Tibial nerve (tissue), 4 donors: ENCODE data around the gene B4GALT2. TPM values are rescaled to one million over a fixed set of nuclear protein-coding genes. Genes with fewer than 3 reads are reported as not detected.

Experiments
- DNase-seq, 2 donors: peaks; one replicate each; pipeline ENCODE4 v3.0.0-alpha.2; 2019; ENCODE audit warnings: low spot score in 2 of 2
- H3K27ac ChIP-seq, 4 donors: fragments of 200-600 bp; sonication (generic) in 3 of 4; one replicate each; pipeline ENCODE4 v1.5.1; 2017 to 2019; ENCODE audit warnings: mild to moderate bottlenecking in 1 of 4
- H3K27me3 ChIP-seq, 2 donors: fragments of 200-600 bp; sonication (generic) in 1 of 2; one replicate each; pipeline versions ENCODE4 v1.5.1 to v1.6.0; 2017 to 2019
- H3K36me3 ChIP-seq, 3 donors: fragments of 200-600 bp; sonication (generic); one replicate each; pipeline ENCODE4 v1.5.1; 2018 to 2019
- H3K4me1 ChIP-seq, 4 donors: fragments of 200-600 bp; sonication (generic) in 3 of 4; one replicate each; pipeline ENCODE4 v1.5.1; 2017 to 2019
- H3K4me3 ChIP-seq, 4 donors: fragments of 200-600 bp; sonication (generic) in 3 of 4; one replicate each; pipeline ENCODE4 v1.5.1; 2017 to 2019; ENCODE audit warnings: mild to moderate bottlenecking in 1 of 4, moderate library complexity in 1 of 4
- H3K9me3 ChIP-seq, 4 donors: fragments of 200-600 bp; sonication (generic) in 3 of 4; one replicate each; pipeline ENCODE4 v1.5.1; 2017 to 2019
- EP300 ChIP-seq, 2 donors: sonication (generic); formaldehyde crosslinking; IDR thresholded peaks; one replicate each; pipeline ENCODE4 v1.6.1; 2017; ENCODE audit warnings: antibody characterized with exemption in 2 of 2, mild to moderate bottlenecking in 1 of 2
- POLR2A ChIP-seq, 2 donors: fragments of 450-650 bp; IDR thresholded peaks; one replicate each; pipeline ENCODE4 v1.6.1; 2017; ENCODE audit warnings: antibody characterized with exemption in 2 of 2, mild to moderate bottlenecking in 2 of 2, moderate library complexity in 2 of 2
- whole genome bisulfite sequencing, 2 donors: methylation state at CpG; one replicate each; pipeline ENCODE4 v1.1.5; 2018; 5-methylcytosine and 5-hydroxymethylcytosine counted together
- total RNA-seq, 4 donors: library from RNA; depleted of rRNA; stranded (reverse); fragments of >200 nt; gene quantifications; one replicate each; pipeline ENCODE4 v1.1.0, GENCODE V29; 2016
- TF ChIP-seq, protein P1 (sequence below), 5 experiments: fragments of 200-600 bp in 3 of 5; fragments of 450-650 bp in 2 of 5; sonication (generic) in 3 of 5; IDR thresholded peaks; one replicate each; pipeline ENCODE4 v1.5.1; 2016 to 2019; ENCODE audit warnings: antibody characterized with exemption in 5 of 5, mild to moderate bottlenecking in 3 of 5, moderate library complexity in 2 of 5

B4GALT2 gene
- total RNA-seq, 4 donors from 2014 or later, result 15.5 to 49.8 (median 21.1) TPM

GRCh38 chr1:43974443-43975248, 4.4 kb upstream of the B4GALT2 start, which contains the start of gene ATP6V0B:
ATP6V0B (plus strand) TSS chr1:43974960; CDS start chr1:43975041, 81 bp downstream.
- WGBS, 2 donors, result 0% methylated on average over 54 to 59 of the region's 93 CpGs
- H3K4me3 ChIP-seq, result peak within 1 kb of the TSS; percentile 72 to 91 (median 82)
- peak; percentile 96 to 97 for DNase-seq
- H3K27me3 ChIP-seq, result no peaks in the 10 kb centered on the region
- H3K4me1 ChIP-seq, result peaks cover 3 to 63% (median 30%) of the 10 kb centered on the region in 4 donors
- no peaks in the 10 kb centered on the region for H3K9me3 ChIP-seq
- peaks cover 0 to 42% (median 0%) of the 10 kb centered on the region in 3 donors for H3K36me3 ChIP-seq
- TF ChIP-seq EP300 (IDR thresholded peaks at IDR 0.05), result peak; percentile 81 to 96
- TF ChIP-seq, protein P1, sequence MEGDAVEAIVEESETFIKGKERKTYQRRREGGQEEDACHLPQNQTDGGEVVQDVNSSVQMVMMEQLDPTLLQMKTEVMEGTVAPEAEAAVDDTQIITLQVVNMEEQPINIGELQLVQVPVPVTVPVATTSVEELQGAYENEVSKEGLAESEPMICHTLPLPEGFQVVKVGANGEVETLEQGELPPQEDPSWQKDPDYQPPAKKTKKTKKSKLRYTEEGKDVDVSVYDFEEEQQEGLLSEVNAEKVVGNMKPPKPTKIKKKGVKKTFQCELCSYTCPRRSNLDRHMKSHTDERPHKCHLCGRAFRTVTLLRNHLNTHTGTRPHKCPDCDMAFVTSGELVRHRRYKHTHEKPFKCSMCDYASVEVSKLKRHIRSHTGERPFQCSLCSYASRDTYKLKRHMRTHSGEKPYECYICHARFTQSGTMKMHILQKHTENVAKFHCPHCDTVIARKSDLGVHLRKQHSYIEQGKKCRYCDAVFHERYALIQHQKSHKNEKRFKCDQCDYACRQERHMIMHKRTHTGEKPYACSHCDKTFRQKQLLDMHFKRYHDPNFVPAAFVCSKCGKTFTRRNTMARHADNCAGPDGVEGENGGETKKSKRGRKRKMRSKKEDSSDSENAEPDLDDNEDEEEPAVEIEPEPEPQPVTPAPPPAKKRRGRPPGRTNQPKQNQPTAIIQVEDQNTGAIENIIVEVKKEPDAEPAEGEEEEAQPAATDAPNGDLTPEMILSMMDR (IDR thresholded peaks at IDR 0.05), result peak in 4 of 5 experiments; percentile 14 to 77 (median 57)
- peak; percentile 91 to 95 for TF ChIP-seq POLR2A (IDR thresholded peaks at IDR 0.05)
- peak within 1 kb of the TSS; percentile 66 to 95 (median 94) for H3K27ac ChIP-seq

DNA sequence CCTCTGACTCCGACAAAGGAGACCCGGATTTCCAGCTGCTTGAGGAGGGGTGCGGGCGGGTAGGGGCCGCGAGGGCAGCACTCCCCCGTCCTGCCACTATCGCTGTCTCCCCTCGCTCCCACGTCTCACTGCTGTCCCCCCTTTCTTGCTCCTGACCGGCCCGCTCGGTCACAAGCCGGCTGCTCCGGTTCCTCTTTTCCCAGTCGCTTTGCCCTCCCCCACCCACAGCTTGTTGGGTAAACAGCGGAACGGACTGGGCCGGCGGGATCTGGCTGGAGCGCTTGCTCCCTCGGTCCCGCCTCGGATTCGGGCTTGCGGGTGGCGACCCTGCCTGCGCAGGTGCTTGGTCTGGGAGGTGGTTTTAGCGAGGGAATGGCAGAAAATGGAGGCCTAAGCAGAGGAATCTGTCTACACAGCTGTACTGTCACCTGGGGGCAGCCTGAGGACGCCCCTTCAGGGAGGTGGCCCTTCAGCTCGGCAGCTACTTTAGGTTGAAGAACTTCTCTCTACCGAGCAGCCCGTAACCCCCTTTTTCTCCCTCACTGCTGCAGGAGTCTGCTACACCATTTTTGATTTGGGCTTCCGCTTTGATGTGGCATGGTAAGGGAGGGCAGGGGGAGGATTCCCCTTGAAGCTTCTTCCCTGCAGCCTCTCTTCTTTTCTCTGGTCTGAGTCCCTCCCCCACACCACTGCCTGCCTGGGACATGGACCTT, 3.6 kb upstream of the B4GALT2 start:
- peak in 1 of 2 donors; percentile 59 for DNase-seq
- H3K9me3 ChIP-seq, result no peaks in the 10 kb centered on the region
- WGBS, 2 donors, result 1 to 3% methylated on average over 28 to 34 of the region's 34 CpGs
- no peaks in the 10 kb centered on the region for H3K27me3 ChIP-seq
- peaks cover 3 to 67% (median 32%) of the 10 kb centered on the region in 4 donors for H3K4me1 ChIP-seq
- peak overlapping the region; percentile 72 to 91 (median 82) for H3K4me3 ChIP-seq
- H3K36me3 ChIP-seq, result peaks cover 0 to 42% (median 0%) of the 10 kb centered on the region in 3 donors
- TF ChIP-seq, protein P1 (IDR thresholded peaks at IDR 0.05), result no peak
- no peak for TF ChIP-seq POLR2A (IDR thresholded peaks at IDR 0.05)
- TF ChIP-seq EP300 (IDR thresholded peaks at IDR 0.05), result no peak
- peak overlapping the region; percentile 66 to 95 (median 94) for H3K27ac ChIP-seq

- H3K9me3 ChIP-seq, result no peaks in the 10 kb centered on the region
- H3K4me3 ChIP-seq, result peak overlapping the region; percentile 72 to 91 (median 82)
- peaks cover 0 to 42% (median 0%) of the 10 kb centered on the region in 3 donors for H3K36me3 ChIP-seq
- H3K27ac ChIP-seq, result peak overlapping the region in 3 of 4 donors; percentile 92 to 95 (median 95)
- 78 to 81% methylated on average over 3 to 4 of the region's 4 CpGs for WGBS, 2 donors
- H3K4me1 ChIP-seq, result peaks cover 0 to 67% (median 28%) of the 10 kb centered on the region in 4 donors
- no peaks in the 10 kb centered on the region for H3K27me3 ChIP-seq
- no peak for DNase-seq
- TF ChIP-seq, protein P1 (IDR thresholded peaks at IDR 0.05), result no peak
- TF ChIP-seq POLR2A (IDR thresholded peaks at IDR 0.05) (no peak), EP300 (IDR thresholded peaks at IDR 0.05) (no peak)
Measured at GRCh38 chr1:43976045-43976444, 3.0 kb upstream of the B4GALT2 start.

DNA sequence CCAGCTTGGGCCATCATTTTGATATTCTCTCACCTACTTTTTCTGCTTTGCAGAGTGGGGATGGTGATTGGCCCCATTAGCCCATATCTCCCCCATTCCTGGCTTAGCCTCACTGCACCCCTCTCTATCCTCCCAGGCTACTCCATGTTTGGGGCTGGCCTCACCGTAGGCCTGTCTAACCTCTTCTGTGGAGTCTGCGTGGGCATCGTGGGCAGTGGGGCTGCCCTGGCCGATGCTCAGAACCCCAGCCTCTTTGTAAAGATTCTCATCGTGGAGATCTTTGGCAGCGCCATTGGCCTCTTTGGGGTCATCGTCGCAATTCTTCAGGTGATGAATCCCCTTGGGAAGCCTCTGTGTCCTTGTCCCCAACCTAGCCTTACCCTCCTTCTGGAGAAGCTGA, 2.1 kb upstream of the B4GALT2 start:
- peaks cover 0 to 42% (median 0%) of the 10 kb centered on the region in 3 donors for H3K36me3 ChIP-seq
- no peak overlapping the region for H3K4me3 ChIP-seq
- peaks cover 0 to 60% (median 28%) of the 10 kb centered on the region in 4 donors for H3K4me1 ChIP-seq
- no peaks in the 10 kb centered on the region for H3K27me3 ChIP-seq
- no peak overlapping the region for H3K27ac ChIP-seq
- no peak for TF ChIP-seq POLR2A (IDR thresholded peaks at IDR 0.05)
- no peak for TF ChIP-seq EP300 (IDR thresholded peaks at IDR 0.05)
- TF ChIP-seq, protein P1 (IDR thresholded peaks at IDR 0.05), result no peak
- H3K9me3 ChIP-seq, result no peaks in the 10 kb centered on the region
- no peak for DNase-seq
- WGBS, 2 donors, result 89 to 92% methylated on average over 8 of the region's 8 CpGs
